Neural cell (in vitro differentiated cells): ENCODE results near the gene THBS2.

Source experiments
- CTCF ChIP-seq: fragments of 450-650 bp; IDR thresholded peaks from 2 replicates; pipeline ENCODE4 v1.5.1; 2014; ENCODE audit warnings: antibody characterized with exemption, mild to moderate bottlenecking, moderate library complexity; ENCODE audit not compliant: poor library complexity, severe bottlenecking
- EZH2 ChIP-seq: fragments of 200-600, 300-800 bp; shearing (Covaris generic), sonication (generic); IDR thresholded peaks from 2 replicates; pipeline ENCODE4 v1.6.1; 2014; ENCODE audit warnings: antibody characterized with exemption, low read length, borderline replicate concordance, mild to moderate bottlenecking; ENCODE audit not compliant: insufficient read depth, poor library complexity, severe bottlenecking
- POLR2AphosphoS5 ChIP-seq: IDR thresholded peaks from 2 replicates; pipeline ENCODE4 v1.6.1; 2012
- RAD21 ChIP-seq: fragments of 450-650 bp; conservative IDR thresholded peaks from 2 replicates; pipeline ENCODE4 v1.6.1; 2014; ENCODE audit warnings: antibody characterized with exemption, mild to moderate bottlenecking, moderate library complexity
- REST ChIP-seq: IDR thresholded peaks from 2 replicates; pipeline ENCODE4 v1.6.1; 2012; ENCODE audit warnings: borderline replicate concordance
- SMC3 ChIP-seq: fragments of 450-650 bp; conservative IDR thresholded peaks from 2 replicates; pipeline ENCODE4 v1.6.1; 2014; ENCODE audit warnings: antibody characterized with exemption, mild to moderate bottlenecking, moderate library complexity; ENCODE audit not compliant: poor library complexity
- TAF1 ChIP-seq: IDR thresholded peaks from 2 replicates; pipeline ENCODE4 v1.6.1; 2012; ENCODE audit warnings: low read depth

- TF ChIP-seq CTCF (no peak), REST (no peak), EZH2 (no peak), SMC3 (no peak), RAD21 (no peak), TAF1 (no peak), POLR2AphosphoS5 (no peak)
Measured at GRCh38 chr6:169229615-169230321, 23.9 kb downstream of the THBS2 start.
